ENCODE measurements around the gene NTRK3. TPM values are rescaled to one million over a fixed set of nuclear protein-coding genes. Genes with fewer than 3 reads are reported as not detected.

NTRK3 gene
- total RNA-seq, 1 experiment from 2014 or later = not detected

GRCh38 chr15:88243895-88244787, 12.4 kb downstream of the NTRK3 start:
- DNase-seq (ENCODE audit: unreplicated experiment) = peak; percentile 37
- CTCF ChIA-PET = interaction anchor here (0.6 to 4.4 kb wide), 27 partner anchors 9 to 1908 kb away, joined by 3 to 42 read pairs (median 4); no protein-coding TSS in a partner anchor

GRCh38 chr15:88242586-88243555, 13.7 kb downstream of the NTRK3 start:
- POLR2A ChIA-PET = no interaction called here
- Mint-ChIP-seq H3K27ac (ENCODE audit: low read depth, unreplicated experiment) (no peak overlapping the region), H3K4me3 (ENCODE audit: unreplicated experiment) (no peak overlapping the region), H3K9me3 (ENCODE audit: unreplicated experiment) (peaks cover 7% of the 10 kb centered on the region), H3K36me3 (ENCODE audit: insufficient read depth, unreplicated experiment) (no peaks in the 10 kb centered on the region), H3K27me3 (ENCODE audit: insufficient read depth, unreplicated experiment) (no peaks in the 10 kb centered on the region), H3K4me1 (ENCODE audit: insufficient read depth, unreplicated experiment) (peaks cover 5% of the 10 kb centered on the region)
- TF ChIP-seq CTCF (IDR thresholded peaks at IDR 0.05; ENCODE audit: unreplicated experiment) = no peak
- CTCF ChIA-PET = interaction anchor here (0.5 to 3.5 kb wide), 9 partner anchors 8 to 1439 kb away, joined by 3 to 17 read pairs (median 3); no protein-coding TSS in a partner anchor
- no TSS peak for BruUV-seq (replicated peaks)
- intact Hi-C loops (cut with micrococcal nuclease) = loop anchor here (10.0 kb wide), 2 partner anchors 578 to 638 kb away; no protein-coding TSS in a partner anchor
- DNase-seq (ENCODE audit: unreplicated experiment) = no peak

More at GRCh38 chr15:88243895-88244787, 12.4 kb downstream of the NTRK3 start:
- peak; percentile 45 for TF ChIP-seq CTCF (IDR thresholded peaks at IDR 0.05; ENCODE audit: unreplicated experiment)
- intact Hi-C loops (cut with micrococcal nuclease) = loop anchor here (10.0 kb wide), 2 partner anchors 579 to 639 kb away; no protein-coding TSS in a partner anchor
- POLR2A ChIA-PET = no interaction called here
- H3K9me3 Mint-ChIP-seq (ENCODE audit: unreplicated experiment) = peaks cover 6% of the 10 kb centered on the region
- no peak overlapping the region for H3K27ac Mint-ChIP-seq (ENCODE audit: low read depth, unreplicated experiment)
- H3K27me3 Mint-ChIP-seq (ENCODE audit: insufficient read depth, unreplicated experiment) = no peaks in the 10 kb centered on the region
- H3K4me3 Mint-ChIP-seq (ENCODE audit: unreplicated experiment) = no peak overlapping the region
- no peaks in the 10 kb centered on the region for H3K36me3 Mint-ChIP-seq (ENCODE audit: insufficient read depth, unreplicated experiment)
- no TSS peak for BruUV-seq (replicated peaks)
- peaks cover 5% of the 10 kb centered on the region for H3K4me1 Mint-ChIP-seq (ENCODE audit: insufficient read depth, unreplicated experiment)

- Mint-ChIP-seq H3K9me3 (ENCODE audit: unreplicated experiment) (peaks cover 14% of the 10 kb centered on the region), H3K27ac (ENCODE audit: low read depth, unreplicated experiment) (no peak overlapping the region), H3K4me3 (ENCODE audit: unreplicated experiment) (no peak overlapping the region), H3K36me3 (ENCODE audit: insufficient read depth, unreplicated experiment) (no peaks in the 10 kb centered on the region), H3K4me1 (ENCODE audit: insufficient read depth, unreplicated experiment) (peaks cover 2% of the 10 kb centered on the region), H3K27me3 (ENCODE audit: insufficient read depth, unreplicated experiment) (no peaks in the 10 kb centered on the region)
- intact Hi-C loops (cut with micrococcal nuclease) = loop anchor here (10.0 kb wide), 2 partner anchors 577 to 637 kb away; no protein-coding TSS in a partner anchor
- no TSS peak for BruUV-seq (replicated peaks)
- POLR2A ChIA-PET = no interaction called here
- no peak for TF ChIP-seq CTCF (IDR thresholded peaks at IDR 0.05; ENCODE audit: unreplicated experiment)
- DNase-seq (ENCODE audit: unreplicated experiment) = no peak
- CTCF ChIA-PET = interaction anchor here (1.1 to 3.5 kb wide), 3 partner anchors 11 to 1327 kb away, joined by 4 to 17 read pairs (median 5); no protein-coding TSS in a partner anchor
Measured at GRCh38 chr15:88241461-88241860, 15.1 kb downstream of the NTRK3 start.

Data from MCF 10A (cell line).